Suprapubic skin (tissue), 4 donors: ENCODE results near the gene PIGR. TPM values are rescaled to one million over a fixed set of nuclear protein-coding genes. Genes with fewer than 3 reads are reported as not detected.

ENCODE experiments used
- DNase-seq, 2 donors: peaks; one replicate each; pipeline ENCODE4 v3.0.0-alpha.2; 2019; ENCODE audit warnings: low spot score in 2 of 2
- H3K27ac ChIP-seq: fragments of 200-600 bp; sonication (generic); one replicate; pipeline ENCODE4 v1.5.1; 2019
- H3K27me3 ChIP-seq: fragments of 200-600 bp; sonication (generic); one replicate; pipeline ENCODE4 v1.5.1; 2019
- H3K36me3 ChIP-seq: fragments of 200-600 bp; sonication (generic); one replicate; pipeline ENCODE4 v1.5.1; 2019
- H3K4me1 ChIP-seq: fragments of 200-600 bp; sonication (generic); one replicate; pipeline ENCODE4 v1.5.1; 2019
- H3K4me3 ChIP-seq: fragments of 200-600 bp; sonication (generic); one replicate; pipeline ENCODE4 v1.5.1; 2019; ENCODE audit warnings: mild to moderate bottlenecking
- H3K9me3 ChIP-seq: fragments of 200-600 bp; sonication (generic); one replicate; pipeline ENCODE4 v1.5.1; 2019
- EP300 ChIP-seq: sonication (generic); formaldehyde crosslinking; IDR thresholded peaks from one replicate; pipeline ENCODE4 v1.6.1; 2017; ENCODE audit warnings: antibody characterized with exemption
- POLR2A ChIP-seq, 2 donors: fragments of 450-650 bp; IDR thresholded peaks; one replicate each; pipeline ENCODE4 v1.6.1; 2017; ENCODE audit warnings: antibody characterized with exemption in 2 of 2, mild to moderate bottlenecking in 2 of 2, moderate library complexity in 2 of 2
- POLR2AphosphoS5 ChIP-seq, 3 donors: sonication (generic); formaldehyde crosslinking; IDR thresholded peaks; one replicate each; pipeline ENCODE4 v1.6.1; 2017; ENCODE audit warnings: antibody characterized with exemption in 3 of 3
- WGBS: methylation state at CpG from one replicate; pipeline ENCODE4 v1.1.5; 2018; 5-methylcytosine and 5-hydroxymethylcytosine counted together
- total RNA-seq, 4 donors: library from RNA; depleted of rRNA; stranded (reverse); fragments of >200 nt; gene quantifications; one replicate each; pipeline ENCODE4 v1.1.0, GENCODE V29; 2016
- TF ChIP-seq, protein P1 (sequence below), 2 donors: fragments of 200-600 bp in 1 of 2; fragments of 450-650 bp in 1 of 2; sonication (generic) in 1 of 2; IDR thresholded peaks; one replicate each; pipeline ENCODE4 v1.5.1; 2016 to 2019; ENCODE audit warnings: antibody characterized with exemption in 2 of 2, mild to moderate bottlenecking in 1 of 2, moderate library complexity in 1 of 2

PIGR gene
- total RNA-seq, 4 donors from 2014 or later: 0.49 to 6.4 (median 2.3) TPM

DNA sequence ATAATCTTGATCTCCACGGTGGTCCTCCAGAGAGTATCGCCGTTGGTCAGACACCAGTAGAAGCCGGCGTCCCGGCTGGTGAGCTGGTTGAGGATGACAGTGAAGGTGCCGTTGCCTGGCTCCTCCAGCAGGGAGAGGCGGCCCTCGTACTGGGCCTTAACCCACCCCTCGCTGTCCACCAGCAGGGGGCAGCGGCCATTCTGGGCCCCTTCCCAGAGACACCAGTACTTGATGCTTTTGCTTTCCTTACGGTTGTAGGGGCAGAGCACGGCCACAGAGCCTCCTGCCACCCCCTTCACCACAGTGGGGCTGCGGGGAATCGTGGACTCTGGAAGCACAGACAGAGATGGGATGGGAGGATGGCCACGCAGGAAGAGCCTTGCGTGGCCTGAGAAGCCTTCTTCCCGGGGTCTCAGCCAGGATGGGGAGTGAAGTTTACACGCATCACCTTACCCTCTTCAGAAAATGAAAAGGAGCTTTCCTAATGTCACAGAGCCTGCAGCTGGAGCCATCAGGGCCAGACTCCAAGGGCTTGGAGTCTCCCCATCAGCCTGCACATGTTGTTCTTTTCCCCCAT, 10.7 kb downstream of the PIGR start:
- WGBS: 72% methylated on average over 19 of the region's 19 CpGs
- H3K36me3 ChIP-seq: no peaks in the 10 kb centered on the region
- no peak overlapping the region for H3K27ac ChIP-seq
- no peaks in the 10 kb centered on the region for H3K27me3 ChIP-seq
- no peak for DNase-seq
- TF ChIP-seq EP300 (no peak), POLR2AphosphoS5 (IDR thresholded peaks at IDR 0.05) (no peak), POLR2A (IDR thresholded peaks at IDR 0.05) (no peak)
- TF ChIP-seq, protein P1, sequence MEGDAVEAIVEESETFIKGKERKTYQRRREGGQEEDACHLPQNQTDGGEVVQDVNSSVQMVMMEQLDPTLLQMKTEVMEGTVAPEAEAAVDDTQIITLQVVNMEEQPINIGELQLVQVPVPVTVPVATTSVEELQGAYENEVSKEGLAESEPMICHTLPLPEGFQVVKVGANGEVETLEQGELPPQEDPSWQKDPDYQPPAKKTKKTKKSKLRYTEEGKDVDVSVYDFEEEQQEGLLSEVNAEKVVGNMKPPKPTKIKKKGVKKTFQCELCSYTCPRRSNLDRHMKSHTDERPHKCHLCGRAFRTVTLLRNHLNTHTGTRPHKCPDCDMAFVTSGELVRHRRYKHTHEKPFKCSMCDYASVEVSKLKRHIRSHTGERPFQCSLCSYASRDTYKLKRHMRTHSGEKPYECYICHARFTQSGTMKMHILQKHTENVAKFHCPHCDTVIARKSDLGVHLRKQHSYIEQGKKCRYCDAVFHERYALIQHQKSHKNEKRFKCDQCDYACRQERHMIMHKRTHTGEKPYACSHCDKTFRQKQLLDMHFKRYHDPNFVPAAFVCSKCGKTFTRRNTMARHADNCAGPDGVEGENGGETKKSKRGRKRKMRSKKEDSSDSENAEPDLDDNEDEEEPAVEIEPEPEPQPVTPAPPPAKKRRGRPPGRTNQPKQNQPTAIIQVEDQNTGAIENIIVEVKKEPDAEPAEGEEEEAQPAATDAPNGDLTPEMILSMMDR (IDR thresholded peaks at IDR 0.05): peak in 1 of 2 donors; percentile 17
- peaks cover 7% of the 10 kb centered on the region for H3K4me1 ChIP-seq
- no peaks in the 10 kb centered on the region for H3K9me3 ChIP-seq
- no peak overlapping the region for H3K4me3 ChIP-seq

DNA sequence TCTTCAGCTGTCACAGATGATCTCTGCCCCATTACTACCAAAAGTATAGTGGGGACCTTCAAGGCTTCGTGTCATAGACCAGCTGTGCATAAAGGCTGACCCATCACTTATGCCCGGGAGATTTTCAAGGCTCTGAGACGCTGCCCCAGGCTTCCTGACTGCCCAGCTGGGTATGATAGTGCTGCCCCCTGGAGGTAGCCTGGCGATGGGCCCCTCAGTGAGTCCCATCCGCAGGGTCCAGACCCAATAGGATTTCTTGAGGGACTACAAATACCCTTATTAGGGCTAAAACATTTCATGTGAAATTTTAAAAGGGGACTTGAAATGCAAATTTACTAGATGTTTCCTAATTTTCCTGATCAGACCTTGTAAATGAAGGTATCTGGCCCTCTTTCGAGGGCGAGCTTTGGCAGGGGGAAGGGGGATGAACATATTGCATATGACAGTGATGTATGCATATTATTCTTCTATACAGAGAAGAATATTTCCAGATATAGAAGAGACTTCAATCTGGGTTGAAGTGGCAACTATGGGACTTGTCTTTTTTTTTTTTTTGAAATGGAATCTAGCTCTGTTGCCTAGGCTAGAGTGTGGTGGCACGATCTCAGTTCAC, 12.8 kb downstream of the PIGR start:
- Histone ChIP-seq H3K4me3 (no peak overlapping the region), H3K27ac (no peak overlapping the region), H3K36me3 (no peaks in the 10 kb centered on the region), H3K4me1 (no peaks in the 10 kb centered on the region), H3K27me3 (no peaks in the 10 kb centered on the region), H3K9me3 (no peaks in the 10 kb centered on the region)
- WGBS: 81% methylated on average over 8 of the region's 8 CpGs
- DNase-seq: no peak
- TF ChIP-seq EP300 (no peak), POLR2AphosphoS5 (IDR thresholded peaks at IDR 0.05) (no peak), POLR2A (IDR thresholded peaks at IDR 0.05) (no peak)
- TF ChIP-seq, protein P1 (IDR thresholded peaks at IDR 0.05): peak in 1 of 2 donors; percentile 19

DNA sequence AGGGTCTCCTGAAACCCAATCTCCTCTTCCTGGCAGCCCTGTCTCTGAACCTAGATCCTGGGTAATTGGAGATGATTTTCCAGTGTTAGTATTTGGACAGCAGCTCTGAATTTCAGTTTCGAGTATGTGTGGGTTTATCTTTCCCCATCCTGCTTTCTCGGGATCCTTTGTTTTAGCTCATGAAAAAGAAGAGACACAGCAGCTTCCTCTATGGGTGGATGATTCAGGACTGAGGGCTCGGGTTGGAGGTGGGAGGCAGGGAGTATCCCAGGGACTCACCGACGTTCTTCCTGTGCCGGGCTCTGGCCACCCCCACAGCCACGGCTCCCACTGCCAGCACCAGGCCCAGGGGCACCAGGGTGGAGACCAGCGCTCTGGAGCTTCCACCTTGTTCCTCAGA, 14.1 kb downstream of the PIGR start:
- TF ChIP-seq POLR2AphosphoS5 (IDR thresholded peaks at IDR 0.05) (no peak), POLR2A (IDR thresholded peaks at IDR 0.05) (no peak), EP300 (no peak)
- TF ChIP-seq, protein P1 (IDR thresholded peaks at IDR 0.05): no peak
- H3K4me1 ChIP-seq: no peaks in the 10 kb centered on the region
- H3K9me3 ChIP-seq: no peaks in the 10 kb centered on the region
- WGBS: 68% methylated on average over 8 of the region's 8 CpGs
- H3K4me3 ChIP-seq: no peak overlapping the region
- H3K27me3 ChIP-seq: no peaks in the 10 kb centered on the region
- DNase-seq: no peak
- H3K27ac ChIP-seq: no peak overlapping the region
- H3K36me3 ChIP-seq: no peaks in the 10 kb centered on the region

DNA sequence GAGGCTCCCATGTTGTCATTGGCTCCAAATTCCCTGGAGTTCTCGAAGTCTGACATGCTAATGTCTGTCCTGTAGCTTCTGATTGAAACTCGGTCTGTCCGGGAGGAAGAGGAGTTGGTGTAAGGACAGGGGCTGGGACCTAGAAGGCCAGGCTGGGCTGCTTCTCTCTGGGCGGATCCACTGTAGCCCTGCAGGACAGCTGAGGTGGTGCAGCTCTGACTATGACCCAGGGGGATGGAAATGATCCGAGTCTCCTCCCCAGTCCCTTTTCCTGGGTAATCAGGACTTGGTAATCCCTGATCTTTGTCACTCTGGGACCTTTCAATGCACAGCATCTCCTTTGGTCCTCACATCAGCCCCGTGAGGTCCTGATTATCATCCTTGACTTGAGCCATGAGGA, 14.6 kb downstream of the PIGR start:
- no peaks in the 10 kb centered on the region for H3K27me3 ChIP-seq
- DNase-seq: no peak
- H3K36me3 ChIP-seq: no peaks in the 10 kb centered on the region
- TF ChIP-seq POLR2AphosphoS5 (IDR thresholded peaks at IDR 0.05): no peak
- TF ChIP-seq POLR2A (IDR thresholded peaks at IDR 0.05): no peak
- TF ChIP-seq, protein P1 (IDR thresholded peaks at IDR 0.05): no peak
- no peak for TF ChIP-seq EP300
- no peak overlapping the region for H3K27ac ChIP-seq
- H3K9me3 ChIP-seq: no peaks in the 10 kb centered on the region
- WGBS: 89% methylated on average over 6 of the region's 6 CpGs
- H3K4me3 ChIP-seq: no peak overlapping the region
- no peaks in the 10 kb centered on the region for H3K4me1 ChIP-seq

GRCh38 chr1:206930210-206930798, 16.0 kb downstream of the PIGR start:
- no peak for DNase-seq
- H3K36me3 ChIP-seq: no peaks in the 10 kb centered on the region
- no peak overlapping the region for H3K27ac ChIP-seq

More at GRCh38 chr1:206930210-206930798, 16.0 kb downstream of the PIGR start:
- WGBS: 73% methylated on average over 17 of the region's 17 CpGs
- Histone ChIP-seq H3K4me1 (no peaks in the 10 kb centered on the region), H3K9me3 (no peaks in the 10 kb centered on the region), H3K4me3 (no peak overlapping the region), H3K27me3 (no peaks in the 10 kb centered on the region)
- no peak for TF ChIP-seq POLR2A (IDR thresholded peaks at IDR 0.05)
- no peak for TF ChIP-seq EP300
- TF ChIP-seq, protein P1 (IDR thresholded peaks at IDR 0.05): no peak
- no peak for TF ChIP-seq POLR2AphosphoS5 (IDR thresholded peaks at IDR 0.05)
